Right lobe of liver (tissue), 4 donors: Measurements from ENCODE around the gene SLC39A11.

Experiments
- CTCF ChIP-seq, 4 donors: fragments of 200-600 bp in 3 of 4; fragments of 450-650 bp in 1 of 4; IDR thresholded peaks; one replicate each; pipeline versions ENCODE4 v1.5.1 to v1.8.0; 2016 to 2022; ENCODE audit warnings: antibody characterized with exemption in 4 of 4, mild to moderate bottlenecking in 2 of 4
- POLR2A ChIP-seq: fragments of 450-650 bp; IDR thresholded peaks from one replicate; pipeline ENCODE4 v1.6.1; 2017; ENCODE audit warnings: antibody characterized with exemption, mild to moderate bottlenecking
- donor health status: DM: no; HTN: no; CAD: no.
- donor health status: DM: no; HTN: no; CAD: no.
- donor health status: DM: no; HTN: yes; CAD: no.

- no peak for TF ChIP-seq POLR2A
- no peak for TF ChIP-seq CTCF (IDR thresholded peaks at IDR 0.05)
Measured at GRCh38 chr17:72887917-72888316, 204.6 kb downstream of the SLC39A11 start.
